GM12891 (cell line): ENCODE results near the gene TRPM1.
"Not testable (repeated sequence)": the region's sequence is repeated elsewhere in the genome, so short reads cannot be mapped to it uniquely, and the experiment has no call there.

ENCODE experiments used
- DNase-seq: peaks from one replicate; pipeline ENCODE4 v3.0.0; 2011; ENCODE audit warnings: low spot score; ENCODE audit not compliant: insufficient read length
- FAIRE-seq: peaks from 2 replicates; lab custom pipeline; 2011; peaks lifted over from hg19 to GRCh38; lab: Jason Lieb, UNC
- PAX5 ChIP-seq: IDR thresholded peaks from 2 replicates; pipeline ENCODE4 v1.6.1; 2011; ENCODE audit warnings: low read length, moderate library complexity, mild to moderate bottlenecking; ENCODE audit not compliant: insufficient read depth, severe bottlenecking
- POLR2A ChIP-seq: IDR thresholded peaks from 2 replicates; pipeline ENCODE4 v1.6.1; 2011; ENCODE audit warnings: low read depth, low read length, control low read depth
- POLR2AphosphoS5 ChIP-seq: IDR thresholded peaks from 2 replicates; pipeline ENCODE4 v1.6.1; 2011; ENCODE audit warnings: low read depth, low read length, control low read depth
- POU2F2 ChIP-seq: IDR thresholded peaks from 2 replicates; pipeline ENCODE4 v1.6.1; 2011; ENCODE audit warnings: low read depth, mild to moderate bottlenecking, control low read depth, low read length, moderate library complexity
- SPI1 ChIP-seq: IDR thresholded peaks from 2 replicates; pipeline ENCODE4 v1.6.1; 2011; ENCODE audit warnings: low read depth, low read length, control low read depth
- TAF1 ChIP-seq: IDR thresholded peaks from 2 replicates; pipeline ENCODE4 v1.6.1; 2011; ENCODE audit warnings: low read depth, low read length, control low read depth

The TRPM1 gene

DNA sequence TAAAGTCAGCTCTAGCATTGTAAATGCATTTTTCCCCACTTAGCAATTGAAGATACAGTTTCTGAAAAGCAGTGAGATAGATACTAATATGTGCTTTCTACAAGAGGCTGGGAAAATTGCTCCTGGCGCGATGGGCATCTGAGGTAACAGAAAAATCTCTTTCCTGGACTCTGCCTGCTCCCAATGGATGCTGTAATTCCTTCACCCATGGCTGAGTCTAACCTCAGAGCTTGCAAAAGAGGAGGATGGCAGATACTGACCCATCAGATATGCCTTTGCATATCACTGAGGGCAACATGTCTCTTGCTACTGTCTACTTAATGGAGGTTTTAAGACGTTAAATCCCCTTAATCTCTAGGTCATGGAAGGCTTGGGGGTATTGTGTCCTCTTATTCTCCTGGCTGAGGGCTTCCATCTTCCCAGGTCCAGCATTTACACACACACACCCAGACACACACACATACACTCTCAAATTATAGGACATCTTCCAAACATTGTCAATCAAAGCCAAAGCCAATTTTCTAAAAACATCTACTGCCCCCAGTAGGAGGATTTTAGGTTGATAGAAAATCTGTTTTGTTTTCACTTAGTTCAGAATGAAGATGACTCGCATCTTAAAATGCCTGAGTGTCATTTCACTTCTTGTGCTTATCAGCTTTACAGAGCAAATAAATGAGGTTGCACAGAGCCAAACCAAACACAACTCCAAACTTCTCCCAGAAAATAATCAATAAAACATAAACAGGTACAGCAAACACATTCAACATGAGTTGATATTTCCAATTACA, 2.4 kb downstream of the TRPM1 start:
- FAIRE-seq (peak; percentile 47), DNase-seq (no peak)
- TF ChIP-seq TAF1 (no peak), POLR2AphosphoS5 (no peak), SPI1 (no peak), PAX5 (no peak), POLR2A (no peak), POU2F2 (no peak)

DNA sequence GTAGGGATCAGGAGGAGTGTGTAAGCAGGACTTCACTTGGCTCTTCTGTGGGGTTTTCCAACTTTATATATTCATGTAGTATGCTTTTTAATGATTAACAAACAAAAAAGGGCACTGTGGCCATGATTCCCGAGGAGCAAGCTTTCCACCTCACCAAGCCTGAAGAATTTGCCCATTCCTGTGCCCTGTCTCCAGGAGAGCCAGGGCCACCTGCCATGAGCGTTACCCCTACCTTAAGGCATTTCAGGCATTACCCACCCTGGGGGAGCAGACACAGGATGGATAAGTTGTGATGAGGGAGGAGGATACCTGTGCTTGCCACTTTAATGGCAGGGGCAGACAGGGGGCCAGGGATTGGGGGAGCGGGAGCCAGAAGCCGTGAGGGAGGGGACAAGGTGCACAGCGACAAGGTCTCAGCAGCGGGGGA, 3.0 kb downstream of the TRPM1 start:
- FAIRE-seq: no peak
- TF ChIP-seq TAF1: no peak
- TF ChIP-seq PAX5: no peak
- TF ChIP-seq POLR2AphosphoS5: no peak
- TF ChIP-seq SPI1: no peak
- TF ChIP-seq POU2F2: no peak

DNA sequence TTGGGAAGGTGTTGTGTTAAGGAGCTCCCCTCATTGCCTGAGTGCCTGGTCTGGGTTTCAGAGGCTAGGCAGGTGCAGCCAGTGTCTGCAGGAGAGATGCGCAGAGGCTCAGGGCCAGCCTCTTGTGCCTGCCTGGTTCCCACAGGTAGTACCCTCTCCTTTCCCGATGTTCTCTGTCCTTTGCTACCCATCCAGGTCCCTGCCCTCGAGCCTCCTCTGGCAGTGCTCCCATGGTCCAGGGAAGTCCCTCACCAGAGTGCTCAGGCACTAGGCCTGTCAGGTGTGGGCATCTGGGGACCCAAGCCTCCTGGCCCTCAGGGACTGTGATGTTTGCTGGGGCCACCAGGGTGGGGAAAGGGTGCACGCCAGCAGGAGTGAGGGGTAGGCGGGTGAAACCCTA, 5.0 kb downstream of the TRPM1 start:
- no peak for DNase-seq
- no peak for FAIRE-seq
- TF ChIP-seq SPI1 (no peak), POLR2A (no peak), PAX5 (no peak), POU2F2 (no peak), TAF1 (no peak)

More for the DNA sequence above, 3.0 kb downstream of the TRPM1 start:
- DNase-seq: no peak

DNA sequence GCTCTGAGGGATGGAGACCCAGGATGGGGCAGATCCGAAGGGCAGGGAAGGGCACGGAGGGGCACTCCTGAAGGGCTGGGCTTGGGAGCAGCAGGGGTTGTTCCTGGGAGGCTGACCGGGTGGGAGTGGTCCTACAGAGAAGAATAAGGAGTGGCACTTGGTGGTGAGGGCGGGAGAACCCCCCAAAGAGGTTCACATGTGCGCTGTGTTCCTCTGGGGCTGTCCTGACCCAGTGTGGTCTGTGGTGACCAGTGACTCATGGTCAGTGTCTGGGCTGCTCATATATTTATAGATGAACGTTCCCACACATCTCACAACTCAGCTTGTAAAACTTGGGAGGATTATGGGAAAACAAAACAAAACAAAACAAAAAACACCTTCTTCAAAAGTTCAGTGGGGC, 10.0 kb downstream of the TRPM1 start:
- DNase-seq (no peak), FAIRE-seq (no peak)
- TF ChIP-seq PAX5 (no peak), POU2F2 (no peak), POLR2A (no peak), POLR2AphosphoS5 (no peak), TAF1 (no peak), SPI1 (no peak)

DNA sequence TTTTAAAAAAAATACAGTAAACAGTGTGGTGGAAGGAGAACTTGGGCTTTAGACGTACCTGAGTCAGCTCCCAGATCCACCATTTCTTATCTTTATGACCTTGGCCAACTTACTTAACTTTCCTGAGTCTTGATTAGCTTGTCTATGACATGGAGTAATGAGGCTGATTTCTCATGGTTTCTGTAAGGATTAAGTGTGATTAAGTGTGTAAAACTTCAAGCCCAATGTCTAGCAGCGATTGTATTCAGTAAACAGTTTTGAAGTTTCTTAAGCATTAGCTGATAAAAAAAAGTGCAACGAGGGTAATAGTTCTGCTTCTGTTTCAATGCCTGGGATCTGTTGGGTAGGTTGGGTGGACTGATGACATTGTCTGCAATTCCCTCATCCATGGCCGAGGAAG, 10.8 kb downstream of the TRPM1 start:
- FAIRE-seq (no peak), DNase-seq (no peak)
- TF ChIP-seq TAF1: no peak
- TF ChIP-seq POU2F2: no peak
- TF ChIP-seq SPI1: no peak
- no peak for TF ChIP-seq POLR2AphosphoS5
- TF ChIP-seq POLR2A: no peak
- no peak for TF ChIP-seq PAX5

DNA sequence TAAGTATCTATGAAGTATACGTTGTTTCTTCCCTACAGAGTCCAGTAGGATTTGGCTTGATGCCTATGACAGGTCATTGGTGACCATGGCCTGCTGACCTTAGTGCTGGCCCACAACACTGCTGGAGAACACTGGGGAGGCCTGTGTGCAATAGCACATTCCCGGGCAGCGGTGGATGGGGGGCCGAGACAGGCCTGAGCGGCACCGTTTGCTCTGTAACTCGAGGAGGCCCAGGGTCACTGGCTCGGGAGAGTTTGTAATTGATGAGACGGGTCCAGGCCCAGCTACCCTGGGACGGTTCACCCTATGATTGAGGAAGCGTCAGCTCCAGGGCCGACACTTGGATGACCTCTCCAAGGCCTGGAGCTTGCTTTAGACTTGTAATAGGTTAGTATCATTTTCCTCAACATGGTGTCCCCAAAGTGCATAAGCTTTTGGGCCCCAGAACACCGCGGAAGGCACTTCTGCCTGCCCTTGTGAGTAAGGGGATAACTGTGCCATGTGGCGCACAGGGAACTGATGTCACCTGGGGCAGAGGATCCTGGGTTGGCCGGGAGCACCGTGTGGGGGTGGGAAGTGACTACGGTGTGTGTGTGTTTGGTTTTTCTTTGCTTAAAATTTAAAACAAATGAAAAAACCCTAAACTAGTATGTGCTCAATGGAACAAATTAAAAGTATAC, 12.0 kb downstream of the TRPM1 start:
- DNase-seq (no peak), FAIRE-seq (no peak)
- no peak for TF ChIP-seq POLR2A
- no peak for TF ChIP-seq SPI1
- no peak for TF ChIP-seq POLR2AphosphoS5
- no peak for TF ChIP-seq TAF1
- no peak for TF ChIP-seq POU2F2
- TF ChIP-seq PAX5: no peak

DNA sequence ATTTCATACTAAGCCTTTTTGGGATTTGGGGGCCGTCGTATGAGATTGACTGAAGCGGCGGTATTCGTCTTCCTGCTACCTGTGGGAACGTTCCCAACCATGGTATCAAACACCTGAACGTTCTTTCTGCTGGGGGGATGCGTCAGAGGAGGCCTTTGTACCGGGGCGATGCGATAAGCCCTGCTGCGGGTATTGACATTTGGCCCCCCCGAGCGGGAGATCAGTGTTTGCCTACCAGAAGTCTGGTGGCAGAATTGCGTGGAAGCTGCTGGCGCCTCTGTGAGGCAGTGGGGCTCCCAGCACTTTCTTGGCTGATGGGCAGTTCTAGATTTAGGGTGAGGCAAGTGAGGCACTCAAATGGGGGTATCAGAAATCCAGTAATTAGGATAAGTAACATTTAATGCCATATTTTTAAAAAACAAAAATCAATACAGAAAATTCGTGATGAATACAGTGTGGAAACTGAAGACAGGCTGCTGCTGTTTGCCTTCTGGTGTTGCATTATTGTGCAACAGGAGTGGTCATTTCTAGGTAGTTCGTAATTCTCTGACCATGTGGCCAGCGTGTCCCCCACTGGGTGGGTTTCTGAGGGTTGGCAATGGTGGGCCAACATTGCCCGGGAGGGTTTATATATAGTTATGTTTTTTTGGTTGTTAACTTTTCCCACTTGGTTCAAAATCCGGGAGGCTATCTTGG, 12.7 kb downstream of the TRPM1 start:
- FAIRE-seq: no peak
- DNase-seq: no peak
- no peak for TF ChIP-seq SPI1
- no peak for TF ChIP-seq POLR2AphosphoS5
- no peak for TF ChIP-seq PAX5

DNA sequence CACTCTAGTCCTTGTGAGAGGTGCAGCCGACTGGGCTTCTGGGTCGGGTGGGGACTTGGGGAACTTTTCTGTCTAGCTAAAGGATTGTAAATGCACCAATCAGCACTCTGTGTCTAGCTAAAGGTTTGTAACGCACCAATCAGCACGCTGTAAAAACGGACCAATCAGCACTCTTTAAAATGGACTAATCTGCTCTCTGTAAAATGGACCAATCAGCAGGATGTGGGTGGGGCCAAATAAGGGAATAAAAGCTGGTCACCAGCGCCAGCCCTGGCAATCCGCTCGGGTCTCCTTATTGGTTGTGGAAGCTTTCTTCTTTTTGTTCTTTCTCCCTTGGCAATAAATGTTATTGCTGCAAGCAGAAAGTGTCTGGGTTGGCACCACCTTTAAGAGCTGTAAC, 13.5 kb downstream of the TRPM1 start:
- DNase-seq, FAIRE-seq: not testable (repeated sequence)

DNA sequence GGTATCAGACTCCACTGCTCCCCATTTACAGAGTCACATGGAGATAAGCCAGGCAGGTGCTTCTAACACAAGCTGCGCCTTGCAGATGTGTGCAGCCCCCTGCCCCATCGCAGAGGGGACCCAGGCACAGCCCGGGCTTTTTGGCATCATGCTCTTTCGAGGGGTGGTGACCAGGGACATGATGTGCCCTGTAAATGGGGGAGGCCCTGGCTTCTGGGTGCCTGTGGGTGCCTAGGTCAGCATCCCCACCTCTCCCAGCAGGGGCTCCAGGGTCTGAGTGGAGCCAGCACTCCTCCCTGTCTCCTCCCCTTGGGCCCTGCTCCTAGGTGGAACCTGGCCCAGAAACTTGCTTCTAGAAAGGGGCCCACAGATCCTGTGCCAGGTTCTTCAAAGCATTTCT, 15.2 kb downstream of the TRPM1 start:
- TF ChIP-seq POLR2A (no peak), SPI1 (no peak), PAX5 (no peak), POU2F2 (no peak), TAF1 (no peak), POLR2AphosphoS5 (no peak)
- DNase-seq (no peak), FAIRE-seq (no peak)

DNA sequence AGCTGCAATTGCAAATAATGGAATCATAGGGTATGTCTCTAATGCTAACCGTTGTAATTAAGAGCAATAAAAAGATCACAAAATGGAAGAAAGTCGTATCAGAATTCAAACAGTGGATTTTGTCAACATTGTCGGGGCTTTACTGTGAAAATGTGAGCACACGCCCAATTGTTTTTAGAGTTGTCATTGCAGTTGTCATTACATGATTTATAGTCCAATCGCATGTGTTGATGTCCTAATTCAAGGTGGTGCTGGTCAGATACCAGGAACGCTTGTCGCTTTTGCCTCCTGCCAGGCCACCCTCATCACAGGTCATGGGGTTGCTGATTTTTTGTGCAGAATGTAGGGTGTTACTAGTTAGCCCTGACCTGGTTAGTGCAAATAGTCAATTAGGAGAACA, 16.2 kb downstream of the TRPM1 start:
- no peak for DNase-seq
- TF ChIP-seq POLR2AphosphoS5 (no peak), POU2F2 (no peak), TAF1 (no peak), PAX5 (no peak), SPI1 (no peak), POLR2A (no peak)
- FAIRE-seq: no peak
